Cerebellar nuclear complex (tissue), 1 donor: Measurements from ENCODE around the gene ERP44.
A peak's percentile ranks its signal among the peaks of the same experiment; 100 is the strongest.
"Not testable (repeated sequence)": the region's sequence is repeated elsewhere in the genome, so short reads cannot be mapped to it uniquely, and the experiment has no call there.

Source experiments
- DNase-seq, 2 experiments: peaks; one replicate each; lab custom pipeline; 2025; lab: John Stamatoyannopoulos, UW

Gene ERP44

GRCh38 chr9:100100146-100100667 is 1.4 kb upstream of the ERP44 start:
- no peak for DNase-seq

- DNase-seq, result no peak
Observed at GRCh38 chr9:100099722-100100042, 882 bp upstream of the ERP44 start.

- peak in 1 of 2 experiments; percentile 27 for DNase-seq
Observed at GRCh38 chr9:100098046-100098886, 534 bp downstream of the ERP44 start.

GRCh38 chr9:100096378-100096916 is 2.4 kb downstream of the ERP44 start:
- no peak for DNase-seq

- DNase-seq, result not testable (repeated sequence)
Observed at GRCh38 chr9:100094411-100094810, 4.4 kb downstream of the ERP44 start.

GRCh38 chr9:100092066-100092465 is 6.7 kb downstream of the ERP44 start:
- no peak for DNase-seq

GRCh38 chr9:100091650-100092049 is 7.2 kb downstream of the ERP44 start:
- DNase-seq, result no peak

- no peak for DNase-seq
Observed at GRCh38 chr9:100090880-100091279, 7.9 kb downstream of the ERP44 start.

GRCh38 chr9:100088202-100088601 is 10.6 kb downstream of the ERP44 start:
- no peak for DNase-seq

- no peak for DNase-seq
Observed at GRCh38 chr9:100087218-100087617, 11.6 kb downstream of the ERP44 start.

GRCh38 chr9:100086097-100086635 is 12.6 kb downstream of the ERP44 start:
- no peak for DNase-seq

GRCh38 chr9:100084734-100085133 is 14.1 kb downstream of the ERP44 start:
- DNase-seq, result no peak

GRCh38 chr9:100084128-100084453 is 14.7 kb downstream of the ERP44 start:
- no peak for DNase-seq

GRCh38 chr9:100083448-100084127 is 15.2 kb downstream of the ERP44 start:
- no peak for DNase-seq

- no peak for DNase-seq
Observed at GRCh38 chr9:100082782-100083181, 16.0 kb downstream of the ERP44 start.

GRCh38 chr9:100076256-100076655 is 22.5 kb downstream of the ERP44 start:
- not testable (repeated sequence) for DNase-seq

GRCh38 chr9:100074989-100075388 is 23.8 kb downstream of the ERP44 start:
- DNase-seq, result no peak

- DNase-seq, result no peak
Observed at GRCh38 chr9:100074093-100074492, 24.7 kb downstream of the ERP44 start.

GRCh38 chr9:100072805-100073204 is 26.0 kb downstream of the ERP44 start:
- no peak for DNase-seq

GRCh38 chr9:100071271-100071670 is 27.5 kb downstream of the ERP44 start:
- no peak for DNase-seq

- no peak for DNase-seq
Observed at GRCh38 chr9:100070104-100071041, 28.4 kb downstream of the ERP44 start.

GRCh38 chr9:100069068-100069467 is 29.7 kb downstream of the ERP44 start:
- DNase-seq, result not testable (repeated sequence)
